Heart right ventricle (tissue), 16 donors: ENCODE results near the gene FUT8. TPM values are rescaled to one million over a fixed set of nuclear protein-coding genes. Genes with fewer than 3 reads are reported as not detected.

Experiments used
- ATAC-seq, 8 donors: fragments of 200-7000 bp; cut with Tn5 transposase; one replicate each; pipeline ENCODE4 v1.9.1; 2020; ENCODE audit warnings: mild to moderate bottlenecking in 8 of 8, moderate library complexity in 8 of 8, moderate number of reproducible peaks in 1 of 8
- DNase-seq, 2 donors: peaks; one replicate each; pipeline ENCODE4 v3.0.0-alpha.2; 2020
- H3K27ac ChIP-seq, 10 donors: fragments of 200-600 bp; sonication (generic) in 2 of 10; one replicate each; pipeline versions ENCODE4 v1.5.0 to v1.8.0; 2020 to 2022; ENCODE audit warnings: mild to moderate bottlenecking in 3 of 10
- H3K27me3 ChIP-seq, 7 donors: fragments of 200-600 bp; one replicate each; pipeline ENCODE4 v1.8.0; 2021 to 2022; ENCODE audit warnings: mild to moderate bottlenecking in 2 of 7
- H3K36me3 ChIP-seq, 9 donors: fragments of 200-600 bp; sonication (generic) in 1 of 9; one replicate each; pipeline versions ENCODE4 v1.5.0 to v1.8.0; 2020 to 2022; ENCODE audit warnings: mild to moderate bottlenecking in 2 of 9
- H3K4me1 ChIP-seq, 9 donors: fragments of 200-600 bp; sonication (generic) in 1 of 9; one replicate each; pipeline versions ENCODE4 v1.5.0 to v1.8.0; 2020 to 2022; ENCODE audit warnings: mild to moderate bottlenecking in 4 of 9
- H3K4me3 ChIP-seq, 10 donors: fragments of 200-600 bp; sonication (generic) in 2 of 10; one replicate each; pipeline versions ENCODE4 v1.5.0 to v1.8.0; 2020 to 2022; ENCODE audit warnings: mild to moderate bottlenecking in 7 of 10, moderate library complexity in 2 of 10
- H3K9me3 ChIP-seq, 11 donors: fragments of 200-600 bp in 10 of 11; sonication (generic) in 2 of 11; one replicate each; pipeline versions ENCODE4 v1.5.0 to v1.8.0; 2013 to 2022; ENCODE audit warnings: mild to moderate bottlenecking in 2 of 11, control low read depth in 1 of 11, moderate library complexity in 1 of 11
- CTCF ChIP-seq, 9 donors: fragments of 200-600 bp; sonication (generic) in 2 of 9; IDR thresholded peaks; one replicate each; pipeline versions ENCODE4 v1.5.0 to v1.8.0; 2021 to 2022; ENCODE audit warnings: antibody characterized with exemption in 9 of 9, mild to moderate bottlenecking in 5 of 9, moderate library complexity in 1 of 9
- WGBS, 2 donors: extraction: QIAGEN DNeasy Blood & Tissue Kit; methylation state at CpG; one replicate each; pipeline ENCODE4 v1.1.7; 2013; ENCODE audit warnings: inconsistent platforms in 1 of 2; 5-methylcytosine and 5-hydroxymethylcytosine counted together
- intact Hi-C, 10 donors: fragments of 100-400 bp; cut with DNase I; formaldehyde crosslinking; loops; one replicate each; pipeline versions ENCODE4 v1.11.1 to v1.14.2; 2022
- polyA plus RNA-seq, 2 donors: library from polyadenylated mRNA; stranded (reverse); fragments of 200-250 nt; gene quantifications; one replicate each; pipeline ENCODE4 v1.2.3, GENCODE V29; 2013
- total RNA-seq, 10 donors: library from RNA; stranded (reverse); fragmentation: NEBNext Ultra II Directional in 3 of 10; extraction: Animal tissue kit (Norgen Biotek cat#: 25700) in 3 of 10; gene quantifications; one replicate each; pipeline versions ENCODE4 v1.2.1 to v1.2.4, GENCODE V29; 2021 to 2023
- donor health status: Arrhythmogenic right ventricular cardiomyopathy.
- donor health status: ischemic (EF 13 %, LVEDD 7.1; RV severe dilation, severe dysfunction).
- donor health status: healthy with polysubstance abuse.
- donor health status: DM: no; HTN: yes; CAD: no.
- donor health status: DM: no; HTN: no; CAD: no.
- donor health status: ischemic (EF 25% LVEDD 6.9; RV normal size, moderate dysfunction).
- donor health status: ischemic (EF 25% LVEDD 5.7; RV mildly dilated, moderate dysfunction).
- donor health status: healthy.
- donor health status: DM: yes; HTN: yes; CAD: no.
- donor health status: Ischemic cardiomyopathy.
- donor health status: ischemic (EF 35%, LVEDD 5.7; RV mildly dilated, moderate dysfunction).
- donor health status: nonischemic (EF 11% LVEDD 7.7; RV severe dilation, severe dysfunction).
- donor health status: DM: yes; HTN: yes; CAD: no.
- donor health status: PGD.
- donor health status: ischemic (EF 29% LVEDD 5.4; RV normal size, mild dysfunction).
- donor health status: nonischemic (EF 23%, LVEDD 6.1; RV moderate dilation, normal function).

The FUT8 gene
- total and polyA plus RNA-seq, 12 donors = 2.9 to 16.1 (median 9.9) TPM

GRCh38 chr14:65658202-65658601, 245.7 kb downstream of the FUT8 start:
- DNase-seq (no peak), ATAC-seq (no peak)
- no peaks in the 10 kb centered on the region for H3K27me3 ChIP-seq
- intact Hi-C loops = no loop called here
- H3K4me3 ChIP-seq = no peak overlapping the region
- H3K4me1 ChIP-seq = peaks cover 0 to 6% (median 0%) of the 10 kb centered on the region in 9 donors
- H3K27ac ChIP-seq = no peak overlapping the region
- H3K36me3 ChIP-seq = no peaks in the 10 kb centered on the region
- peaks cover 0 to 19% (median 4%) of the 10 kb centered on the region in 11 donors for H3K9me3 ChIP-seq
- no peak for TF ChIP-seq CTCF (IDR thresholded peaks at IDR 0.05)

GRCh38 chr14:65661865-65662264, 249.3 kb downstream of the FUT8 start:
- 93 to 95% methylated on average over 3 of the region's 3 CpGs for WGBS, 2 donors
- no peak for TF ChIP-seq CTCF (IDR thresholded peaks at IDR 0.05)
- no peak overlapping the region for H3K27ac ChIP-seq
- no peaks in the 10 kb centered on the region for H3K27me3 ChIP-seq
- intact Hi-C loops = no loop called here
- peaks cover 0 to 6% (median 0%) of the 10 kb centered on the region in 11 donors for H3K9me3 ChIP-seq
- no peaks in the 10 kb centered on the region for H3K36me3 ChIP-seq
- DNase-seq (no peak), ATAC-seq (no peak)
- H3K4me3 ChIP-seq = no peak overlapping the region
- peaks cover 0 to 6% (median 0%) of the 10 kb centered on the region in 9 donors for H3K4me1 ChIP-seq

GRCh38 chr14:65664436-65664835, 251.9 kb downstream of the FUT8 start:
- intact Hi-C loops = no loop called here
- Histone ChIP-seq H3K27me3 (no peaks in the 10 kb centered on the region), H3K4me1 (no peaks in the 10 kb centered on the region), H3K4me3 (no peak overlapping the region), H3K36me3 (peaks cover 0 to 7% (median 0%) of the 10 kb centered on the region in 9 donors), H3K9me3 (no peaks in the 10 kb centered on the region), H3K27ac (no peak overlapping the region)
- no peak for ATAC-seq
- DNase-seq = no peak
- no peak for TF ChIP-seq CTCF (IDR thresholded peaks at IDR 0.05)

- WGBS, 2 donors = 59 to 62% methylated on average over 5 of the region's 5 CpGs
- no peak overlapping the region for H3K27ac ChIP-seq
- H3K27me3 ChIP-seq = no peaks in the 10 kb centered on the region
- ATAC-seq (no peak), DNase-seq (no peak)
- H3K4me3 ChIP-seq = no peak overlapping the region
- no peaks in the 10 kb centered on the region for H3K9me3 ChIP-seq
- peaks cover 0 to 9% (median 0%) of the 10 kb centered on the region in 9 donors for H3K36me3 ChIP-seq
- TF ChIP-seq CTCF (IDR thresholded peaks at IDR 0.05) = no peak
- intact Hi-C loops = no loop called here
- H3K4me1 ChIP-seq = no peaks in the 10 kb centered on the region
Observed at GRCh38 chr14:65676361-65677014, 264.0 kb downstream of the FUT8 start.
